ENCODE measurements around the gene CXorf65.

Gene CXorf65

GRCh38 chrX:71060127-71060526 lies 46.4 kb downstream of the CXorf65 start:
- DNase-seq (ENCODE audit: low spot score) = no peak

- no peak for DNase-seq (ENCODE audit: low spot score)
Measured at GRCh38 chrX:71057848-71058530, 48.6 kb downstream of the CXorf65 start.

- no peak for DNase-seq (ENCODE audit: low spot score)
Measured at GRCh38 chrX:71056867-71057266, 49.7 kb downstream of the CXorf65 start.
